Heart right ventricle (tissue), 16 donors: ENCODE measurements around the gene VTCN1. TPM values are rescaled to one million over a fixed set of nuclear protein-coding genes. Genes with fewer than 3 reads are reported as not detected.

Experiments used
- ATAC-seq, 8 donors: fragments of 200-7000 bp; cut with Tn5 transposase; one replicate each; pipeline ENCODE4 v1.9.1; 2020; ENCODE audit warnings: mild to moderate bottlenecking in 8 of 8, moderate library complexity in 8 of 8, moderate number of reproducible peaks in 1 of 8
- DNase-seq, 2 donors: peaks; one replicate each; pipeline ENCODE4 v3.0.0-alpha.2; 2020
- H3K27ac ChIP-seq, 10 donors: fragments of 200-600 bp; sonication (generic) in 2 of 10; one replicate each; pipeline versions ENCODE4 v1.5.0 to v1.8.0; 2020 to 2022; ENCODE audit warnings: mild to moderate bottlenecking in 3 of 10
- H3K27me3 ChIP-seq, 7 donors: fragments of 200-600 bp; one replicate each; pipeline ENCODE4 v1.8.0; 2021 to 2022; ENCODE audit warnings: mild to moderate bottlenecking in 2 of 7
- H3K36me3 ChIP-seq, 9 donors: fragments of 200-600 bp; sonication (generic) in 1 of 9; one replicate each; pipeline versions ENCODE4 v1.5.0 to v1.8.0; 2020 to 2022; ENCODE audit warnings: mild to moderate bottlenecking in 2 of 9
- H3K4me1 ChIP-seq, 9 donors: fragments of 200-600 bp; sonication (generic) in 1 of 9; one replicate each; pipeline versions ENCODE4 v1.5.0 to v1.8.0; 2020 to 2022; ENCODE audit warnings: mild to moderate bottlenecking in 4 of 9
- H3K4me3 ChIP-seq, 10 donors: fragments of 200-600 bp; sonication (generic) in 2 of 10; one replicate each; pipeline versions ENCODE4 v1.5.0 to v1.8.0; 2020 to 2022; ENCODE audit warnings: mild to moderate bottlenecking in 7 of 10, moderate library complexity in 2 of 10
- H3K9me3 ChIP-seq, 11 donors: fragments of 200-600 bp in 10 of 11; sonication (generic) in 2 of 11; one replicate each; pipeline versions ENCODE4 v1.5.0 to v1.8.0; 2013 to 2022; ENCODE audit warnings: mild to moderate bottlenecking in 2 of 11, control low read depth in 1 of 11, moderate library complexity in 1 of 11
- CTCF ChIP-seq, 9 donors: fragments of 200-600 bp; sonication (generic) in 2 of 9; IDR thresholded peaks; one replicate each; pipeline versions ENCODE4 v1.5.0 to v1.8.0; 2021 to 2022; ENCODE audit warnings: antibody characterized with exemption in 9 of 9, mild to moderate bottlenecking in 5 of 9, moderate library complexity in 1 of 9
- WGBS, 2 donors: extraction: QIAGEN DNeasy Blood & Tissue Kit; methylation state at CpG; one replicate each; pipeline ENCODE4 v1.1.7; 2013; ENCODE audit warnings: inconsistent platforms in 1 of 2; 5-methylcytosine and 5-hydroxymethylcytosine counted together
- intact Hi-C, 10 donors: fragments of 100-400 bp; cut with DNase I; formaldehyde crosslinking; loops; one replicate each; pipeline versions ENCODE4 v1.11.1 to v1.14.2; 2022
- polyA plus RNA-seq, 2 donors: library from polyadenylated mRNA; stranded (reverse); fragments of 200-250 nt; gene quantifications; one replicate each; pipeline ENCODE4 v1.2.3, GENCODE V29; 2013
- total RNA-seq, 10 donors: library from RNA; stranded (reverse); fragmentation: NEBNext Ultra II Directional in 3 of 10; extraction: Animal tissue kit (Norgen Biotek cat#: 25700) in 3 of 10; gene quantifications; one replicate each; pipeline versions ENCODE4 v1.2.1 to v1.2.4, GENCODE V29; 2021 to 2023
- donor health status: Arrhythmogenic right ventricular cardiomyopathy.
- donor health status: ischemic (EF 13 %, LVEDD 7.1; RV severe dilation, severe dysfunction).
- donor health status: healthy with polysubstance abuse.
- donor health status: DM: no; HTN: yes; CAD: no.
- donor health status: DM: no; HTN: no; CAD: no.
- donor health status: ischemic (EF 25% LVEDD 6.9; RV normal size, moderate dysfunction).
- donor health status: ischemic (EF 25% LVEDD 5.7; RV mildly dilated, moderate dysfunction).
- donor health status: healthy.
- donor health status: DM: yes; HTN: yes; CAD: no.
- donor health status: Ischemic cardiomyopathy.
- donor health status: ischemic (EF 35%, LVEDD 5.7; RV mildly dilated, moderate dysfunction).
- donor health status: nonischemic (EF 11% LVEDD 7.7; RV severe dilation, severe dysfunction).
- donor health status: DM: yes; HTN: yes; CAD: no.
- donor health status: PGD.
- donor health status: ischemic (EF 29% LVEDD 5.4; RV normal size, mild dysfunction).
- donor health status: nonischemic (EF 23%, LVEDD 6.1; RV moderate dilation, normal function).

VTCN1 gene
- total and polyA plus RNA-seq, 12 donors = 0.17 TPM; not detected in 11

- WGBS, 2 donors = 81 to 87% methylated on average over 4 of the region's 4 CpGs
- intact Hi-C loops = no loop called here
- no peak for TF ChIP-seq CTCF (IDR thresholded peaks at IDR 0.05)
- no peak for DNase-seq
- H3K4me3 ChIP-seq = no peak overlapping the region
- H3K36me3 ChIP-seq = no peaks in the 10 kb centered on the region
- H3K27ac ChIP-seq = peak overlapping the region in 4 of 10 donors; percentile 56 to 78 (median 74)
- peaks cover 0 to 41% (median 10%) of the 10 kb centered on the region in 9 donors for H3K4me1 ChIP-seq
- ATAC-seq = peak in 2 of 8 donors; percentile 4 to 8
- H3K9me3 ChIP-seq = no peaks in the 10 kb centered on the region
- no peaks in the 10 kb centered on the region for H3K27me3 ChIP-seq
Measured at GRCh38 chr1:117130526-117130925, 80.2 kb downstream of the VTCN1 start.

- intact Hi-C loops = loop anchor here (2.0 to 10.0 kb wide), 7 partner anchors 54 to 236 kb away; partner anchors contain the start of genes MAN1A2 (in 1 of the 10) and TTF2 (in 1 of the 10)
- Histone ChIP-seq H3K4me3 (peak overlapping the region in 6 of 10 donors; percentile 1 to 29 (median 11)), H3K27ac (peak overlapping the region; percentile 16 to 78 (median 64)), H3K36me3 (no peaks in the 10 kb centered on the region), H3K27me3 (no peaks in the 10 kb centered on the region), H3K4me1 (peaks cover 0 to 40% (median 10%) of the 10 kb centered on the region in 9 donors), H3K9me3 (no peaks in the 10 kb centered on the region)
- DNase-seq = no peak
- TF ChIP-seq CTCF (IDR thresholded peaks at IDR 0.05) = peak; percentile 18 to 66 (median 50)
- WGBS, 2 donors = 20 to 22% methylated on average over 5 of the region's 5 CpGs
- ATAC-seq = peak in 7 of 8 donors; percentile 57 to 85 (median 79)
Measured at GRCh38 chr1:117128323-117129079, 82.2 kb downstream of the VTCN1 start.

GRCh38 chr1:117127795-117128194 is 82.9 kb downstream of the VTCN1 start:
- Histone ChIP-seq H3K4me1 (peaks cover 0 to 36% (median 10%) of the 10 kb centered on the region in 9 donors), H3K27ac (peak overlapping the region in 7 of 10 donors; percentile 56 to 78 (median 69)), H3K36me3 (no peaks in the 10 kb centered on the region), H3K27me3 (no peaks in the 10 kb centered on the region), H3K9me3 (no peaks in the 10 kb centered on the region), H3K4me3 (no peak overlapping the region)
- DNase-seq (no peak), ATAC-seq (peak in 5 of 8 donors; percentile 32 to 54 (median 43))
- TF ChIP-seq CTCF (IDR thresholded peaks at IDR 0.05) = no peak
- intact Hi-C loops = loop anchor here (2.0 to 10.0 kb wide), 7 partner anchors 53 to 237 kb away; partner anchors contain the start of genes MAN1A2 (in 1 of the 10) and TTF2 (in 1 of the 10)

- H3K4me3 ChIP-seq = no peak overlapping the region
- intact Hi-C loops = loop anchor here (2.0 to 10.0 kb wide), 10 partner anchors 50 to 552 kb away; partner anchors contain the start of genes MAN1A2 (in 2 of the 10), CD58 (in 1 of the 10) and TTF2 (in 1 of the 10)
- WGBS, 2 donors = 74 to 77% methylated on average over 1 of the region's 1 CpG
Measured at GRCh38 chr1:117124661-117125060, 86.1 kb downstream of the VTCN1 start.

More at GRCh38 chr1:117124661-117125060, 86.1 kb downstream of the VTCN1 start:
- ATAC-seq = no peak
- H3K36me3 ChIP-seq = no peaks in the 10 kb centered on the region
- H3K4me1 ChIP-seq = peaks cover 4 to 48% (median 27%) of the 10 kb centered on the region in 9 donors
- H3K27me3 ChIP-seq = no peaks in the 10 kb centered on the region
- no peaks in the 10 kb centered on the region for H3K9me3 ChIP-seq
- no peak overlapping the region for H3K27ac ChIP-seq
- DNase-seq = no peak
- no peak for TF ChIP-seq CTCF (IDR thresholded peaks at IDR 0.05)
